Activated CD8-positive, alpha-beta T cell treated with anti-CD3 and anti-CD28 coated beads for 36 hours (primary cell): Measurements from ENCODE around the gene MTMR8. TPM values are rescaled to one million over a fixed set of nuclear protein-coding genes. Genes with fewer than 3 reads are reported as not detected.

Experiments
- ATAC-seq: fragments of 200-7000 bp; cut with Tn5 transposase; one replicate; pipeline ENCODE4 v1.10.0; 2021; ENCODE audit warnings: mild to moderate bottlenecking, moderate library complexity
- CTCF ChIA-PET: fragments of 350-600 bp; sonication (Branson Sonifier 250); formaldehyde crosslinking; loops from one replicate; lab custom pipeline; 2021; ENCODE audit warnings: antibody characterized with exemption; lab: Charles Lee
- POLR2A ChIA-PET: fragments of 350-600 bp; sonication (Branson Sonifier 250); formaldehyde crosslinking; loops from one replicate; lab custom pipeline; 2021; ENCODE audit warnings: antibody characterized with exemption; lab: Charles Lee
- DNase-seq: peaks from one replicate; pipeline ENCODE4 v3.0.0-alpha.2; 2020
- H3K27ac Mint-ChIP-seq: one replicate; pipeline ENCODE4 v1.8.0; 2021; ENCODE audit warnings: mild to moderate bottlenecking, mixed read lengths
- H3K27me3 Mint-ChIP-seq: one replicate; pipeline ENCODE4 v1.8.0; 2021; ENCODE audit warnings: mixed read lengths
- H3K36me3 Mint-ChIP-seq: one replicate; pipeline ENCODE4 v1.8.0; 2021; ENCODE audit warnings: low read depth, mixed read lengths
- H3K4me1 Mint-ChIP-seq: one replicate; pipeline ENCODE4 v1.8.0; 2021; ENCODE audit warnings: low read depth, mixed read lengths
- H3K4me3 Mint-ChIP-seq: one replicate; pipeline ENCODE4 v1.8.0; 2021; ENCODE audit warnings: mild to moderate bottlenecking, moderate library complexity, mixed read lengths
- H3K9me3 Mint-ChIP-seq: one replicate; pipeline ENCODE4 v1.8.0; 2021; ENCODE audit warnings: mixed read lengths
- intact Hi-C: fragments of 100-400 bp; cut with micrococcal nuclease; formaldehyde crosslinking; loops from one replicate; pipeline ENCODE4 v1.10.0; 2022
- total RNA-seq, 2 experiments: library from RNA; stranded (reverse); gene quantifications; one replicate each; pipeline ENCODE4 v1.2.3, GENCODE V29; 2021
- TF ChIP-seq, protein P1 (sequence below): fragments of 200-600 bp; IDR thresholded peaks from one replicate; pipeline ENCODE4 v1.8.0; 2022; ENCODE audit warnings: antibody characterized with exemption, mild to moderate bottlenecking

Gene MTMR8
- total RNA-seq, 2 experiments from 2014 or later = 4.7 to 4.8 TPM

GRCh38 chrX:64291123-64291522 lies 104.1 kb downstream of the MTMR8 start:
- Mint-ChIP-seq H3K4me1 (no peaks in the 10 kb centered on the region), H3K27me3 (no peaks in the 10 kb centered on the region), H3K4me3 (no peak overlapping the region), H3K36me3 (peaks cover 4% of the 10 kb centered on the region), H3K9me3 (peaks cover 6% of the 10 kb centered on the region), H3K27ac (no peak overlapping the region)
- ATAC-seq (no peak), DNase-seq (no peak)
- TF ChIP-seq, protein P1, sequence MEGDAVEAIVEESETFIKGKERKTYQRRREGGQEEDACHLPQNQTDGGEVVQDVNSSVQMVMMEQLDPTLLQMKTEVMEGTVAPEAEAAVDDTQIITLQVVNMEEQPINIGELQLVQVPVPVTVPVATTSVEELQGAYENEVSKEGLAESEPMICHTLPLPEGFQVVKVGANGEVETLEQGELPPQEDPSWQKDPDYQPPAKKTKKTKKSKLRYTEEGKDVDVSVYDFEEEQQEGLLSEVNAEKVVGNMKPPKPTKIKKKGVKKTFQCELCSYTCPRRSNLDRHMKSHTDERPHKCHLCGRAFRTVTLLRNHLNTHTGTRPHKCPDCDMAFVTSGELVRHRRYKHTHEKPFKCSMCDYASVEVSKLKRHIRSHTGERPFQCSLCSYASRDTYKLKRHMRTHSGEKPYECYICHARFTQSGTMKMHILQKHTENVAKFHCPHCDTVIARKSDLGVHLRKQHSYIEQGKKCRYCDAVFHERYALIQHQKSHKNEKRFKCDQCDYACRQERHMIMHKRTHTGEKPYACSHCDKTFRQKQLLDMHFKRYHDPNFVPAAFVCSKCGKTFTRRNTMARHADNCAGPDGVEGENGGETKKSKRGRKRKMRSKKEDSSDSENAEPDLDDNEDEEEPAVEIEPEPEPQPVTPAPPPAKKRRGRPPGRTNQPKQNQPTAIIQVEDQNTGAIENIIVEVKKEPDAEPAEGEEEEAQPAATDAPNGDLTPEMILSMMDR = no peak
- intact Hi-C loops = no loop called here
- CTCF ChIA-PET = no interaction called here
- POLR2A ChIA-PET = no interaction called here

DNA sequence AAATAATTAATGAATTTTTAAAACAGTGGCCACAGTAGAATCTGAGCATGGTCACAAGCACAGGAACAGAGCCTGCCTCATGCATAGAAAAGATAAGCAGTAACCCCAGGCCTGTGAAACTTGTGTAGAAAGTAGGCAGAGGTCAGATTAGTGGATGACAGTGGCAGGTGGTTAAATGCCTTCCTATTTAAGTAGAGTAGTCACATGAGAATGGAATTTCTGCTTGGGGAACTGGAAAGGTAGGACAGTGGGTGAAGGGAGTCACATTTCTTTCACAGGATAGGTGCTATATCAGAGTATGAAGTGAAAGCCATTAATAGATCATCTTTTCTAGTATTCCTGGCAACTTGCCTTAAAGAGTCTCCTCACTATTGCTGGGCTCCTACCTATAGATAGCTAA lies 130.0 kb downstream of the MTMR8 start:
- ChIA-PET CTCF (no interaction called here), POLR2A (no interaction called here)
- no peak for DNase-seq
- no peak for ATAC-seq
- no peaks in the 10 kb centered on the region for H3K27me3 Mint-ChIP-seq
- no peak overlapping the region for H3K4me3 Mint-ChIP-seq
- peaks cover 20% of the 10 kb centered on the region for H3K36me3 Mint-ChIP-seq
- H3K27ac Mint-ChIP-seq = no peak overlapping the region
- no peaks in the 10 kb centered on the region for H3K9me3 Mint-ChIP-seq
- intact Hi-C loops = no loop called here
- no peaks in the 10 kb centered on the region for H3K4me1 Mint-ChIP-seq
- TF ChIP-seq, protein P1 = no peak

GRCh38 chrX:64230123-64230970 lies 164.9 kb downstream of the MTMR8 start, which contains the start of gene ASB12:
Gene ASB12 (minus strand): TSS chrX:64230607. CDS start chrX:64225650, 4,957 bp downstream.
- ChIA-PET POLR2A (no interaction called here), CTCF (no interaction called here)
- Mint-ChIP-seq H3K27me3 (no peaks in the 10 kb centered on the region), H3K36me3 (no peaks in the 10 kb centered on the region), H3K4me1 (no peaks in the 10 kb centered on the region), H3K27ac (no peak within 1 kb of the TSS), H3K4me3 (no peak within 1 kb of the TSS), H3K9me3 (no peaks in the 10 kb centered on the region)
- DNase-seq (no peak), ATAC-seq (no peak)
- TF ChIP-seq, protein P1 = no peak
- intact Hi-C loops = no loop called here

DNA sequence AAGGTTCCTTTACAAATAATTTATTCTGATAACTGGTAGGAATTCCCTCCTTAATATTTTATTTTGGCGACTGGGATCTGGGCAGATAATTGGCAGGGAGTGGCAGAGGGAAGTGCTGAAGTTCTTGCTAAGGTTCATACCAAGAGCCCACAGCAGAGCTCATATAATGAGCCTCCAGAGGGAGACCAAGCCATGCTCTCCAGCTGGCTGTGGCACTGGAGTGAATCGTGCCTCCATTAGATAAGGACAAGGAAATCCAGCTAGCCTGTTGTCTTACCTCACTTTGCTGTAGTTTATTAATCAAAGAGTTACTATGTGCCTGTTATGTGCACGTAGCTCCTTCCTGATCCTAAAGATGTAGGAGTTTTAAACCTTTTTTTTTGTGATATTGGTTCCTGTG lies 166.1 kb downstream of the MTMR8 start:
- Mint-ChIP-seq H3K27me3 (no peaks in the 10 kb centered on the region), H3K4me1 (no peaks in the 10 kb centered on the region), H3K9me3 (no peaks in the 10 kb centered on the region), H3K4me3 (no peak overlapping the region), H3K27ac (no peak overlapping the region), H3K36me3 (no peaks in the 10 kb centered on the region)
- ATAC-seq (no peak), DNase-seq (no peak)
- intact Hi-C loops = no loop called here
- TF ChIP-seq, protein P1 = no peak
- ChIA-PET POLR2A (no interaction called here), CTCF (no interaction called here)

Other genes starting within 250 kb of the MTMR8 start
- gene AMER1, start 189.7 kb downstream of the MTMR8 start, total RNA-seq = 1 to 10 TPM; 3.4 TPM
- gene ASB12, start 164.8 kb downstream of the MTMR8 start, total RNA-seq = under 1 TPM in 1 of 2 experiments, not detected in 1; 0.27 TPM